Measurements from ENCODE around the gene HTR3D.
"Not testable (repeated sequence)": the region's sequence is repeated elsewhere in the genome, so short reads cannot be mapped to it uniquely, and the experiment has no call there.

Gene HTR3D, protein sequence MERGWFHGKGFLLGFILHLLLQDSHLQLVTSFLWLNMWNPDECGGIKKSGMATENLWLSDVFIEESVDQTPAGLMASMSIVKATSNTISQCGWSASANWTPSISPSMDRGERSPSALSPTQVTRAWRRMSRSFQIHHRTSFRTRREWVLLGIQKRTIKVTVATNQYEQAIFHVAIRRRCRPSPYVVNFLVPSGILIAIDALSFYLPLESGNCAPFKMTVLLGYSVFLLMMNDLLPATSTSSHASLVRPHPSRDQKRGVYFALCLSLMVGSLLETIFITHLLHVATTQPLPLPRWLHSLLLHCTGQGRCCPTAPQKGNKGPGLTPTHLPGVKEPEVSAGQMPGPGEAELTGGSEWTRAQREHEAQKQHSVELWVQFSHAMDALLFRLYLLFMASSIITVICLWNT

DNA sequence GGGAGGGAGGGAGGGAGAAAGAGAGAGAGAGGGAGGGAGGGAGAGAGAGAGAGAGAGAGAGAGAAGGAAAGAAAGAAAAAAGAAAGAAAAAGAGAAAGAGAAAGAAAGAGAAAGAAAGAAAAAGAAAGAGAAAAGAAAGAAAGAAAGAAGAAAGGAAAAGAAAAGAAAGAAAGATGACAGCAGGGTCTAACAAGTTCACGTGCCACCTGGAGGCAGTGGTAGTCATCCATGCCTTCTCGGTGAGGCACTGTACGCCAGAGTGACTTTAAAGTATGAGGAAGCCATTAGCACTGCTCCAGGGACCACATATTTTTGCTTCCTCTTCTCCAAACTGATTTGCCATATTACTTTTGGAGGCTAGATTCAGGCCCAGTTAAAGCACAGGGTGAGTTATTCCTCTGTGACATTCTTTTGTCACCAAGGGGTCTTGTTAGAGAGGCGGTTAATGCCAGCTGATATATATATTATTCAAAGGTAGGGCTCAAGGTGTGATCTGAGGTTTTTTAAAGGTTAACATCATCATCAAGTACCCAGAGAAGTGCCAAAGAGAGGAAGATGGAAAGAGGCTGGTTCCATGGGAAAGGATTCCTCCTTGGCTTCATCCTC, at the start of gene HTR3D:
HTR3D (plus strand) TSS at position 556 of the 606 bp plus-strand sequence; CDS start at position 556, 0 bp downstream.
- no peak for DNase-seq (ENCODE audit: low read depth)

DNA sequence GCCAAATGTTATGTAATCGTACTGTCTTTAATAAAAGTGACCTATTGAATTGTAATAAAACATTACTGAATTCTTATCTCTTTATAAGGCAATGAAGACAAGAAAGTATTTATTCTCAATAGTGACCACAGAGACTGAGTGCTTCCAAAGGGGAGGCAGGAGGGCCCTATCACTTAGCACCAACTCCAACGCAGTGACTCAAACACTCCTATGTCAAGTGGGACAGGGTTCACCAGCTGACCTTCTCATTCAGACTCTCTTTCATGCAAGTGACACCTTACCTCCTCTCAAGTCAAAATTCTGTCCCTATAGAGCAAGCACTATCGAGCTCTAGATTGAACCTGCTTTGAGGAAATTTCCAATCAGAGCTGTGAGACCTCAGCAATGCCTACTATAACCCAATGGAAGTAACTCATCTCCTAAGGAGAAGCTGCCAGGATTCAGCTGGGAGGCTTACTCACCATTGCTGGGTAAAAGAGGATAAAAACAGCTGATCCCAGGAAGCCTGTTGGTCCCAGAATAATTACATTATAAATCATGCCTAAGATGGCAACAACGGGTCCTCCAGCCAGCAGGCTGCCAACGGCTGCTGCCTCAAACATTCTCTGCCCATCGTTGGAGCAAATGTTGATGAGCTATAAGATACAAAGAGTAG, 49.4 kb upstream of the HTR3D start:
- peak; percentile 72 for DNase-seq (ENCODE audit: low read depth)

DNA sequence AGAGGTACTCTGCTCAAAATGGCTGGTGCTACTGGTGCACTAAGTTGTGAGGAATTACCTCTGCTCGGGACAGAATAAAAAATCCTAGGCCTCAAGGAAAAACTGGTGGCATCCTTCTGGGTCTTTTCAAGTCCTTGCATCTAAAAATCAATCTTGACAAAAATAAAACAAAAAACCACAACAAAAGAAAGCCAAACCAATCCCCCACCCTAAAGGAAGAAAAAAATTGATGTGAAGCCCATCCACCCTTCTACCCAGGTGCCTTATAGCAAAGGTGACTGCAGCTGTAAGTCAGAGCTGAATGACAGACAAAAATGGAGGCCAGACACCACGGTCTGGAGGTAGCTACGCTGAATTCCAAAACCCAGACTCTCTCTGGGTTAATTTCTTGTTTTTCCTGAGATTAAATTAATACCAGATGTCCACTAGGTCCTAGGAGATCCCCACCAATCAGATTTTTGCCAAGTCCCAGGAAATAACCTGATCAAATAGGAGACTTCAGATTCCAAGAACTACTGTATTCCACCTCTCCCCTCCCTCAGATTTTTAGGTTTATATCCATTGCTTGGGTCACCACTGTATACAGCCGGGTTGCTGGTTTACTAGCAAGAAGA, 47.3 kb upstream of the HTR3D start:
- DNase-seq (ENCODE audit: low read depth): no peak

DNA sequence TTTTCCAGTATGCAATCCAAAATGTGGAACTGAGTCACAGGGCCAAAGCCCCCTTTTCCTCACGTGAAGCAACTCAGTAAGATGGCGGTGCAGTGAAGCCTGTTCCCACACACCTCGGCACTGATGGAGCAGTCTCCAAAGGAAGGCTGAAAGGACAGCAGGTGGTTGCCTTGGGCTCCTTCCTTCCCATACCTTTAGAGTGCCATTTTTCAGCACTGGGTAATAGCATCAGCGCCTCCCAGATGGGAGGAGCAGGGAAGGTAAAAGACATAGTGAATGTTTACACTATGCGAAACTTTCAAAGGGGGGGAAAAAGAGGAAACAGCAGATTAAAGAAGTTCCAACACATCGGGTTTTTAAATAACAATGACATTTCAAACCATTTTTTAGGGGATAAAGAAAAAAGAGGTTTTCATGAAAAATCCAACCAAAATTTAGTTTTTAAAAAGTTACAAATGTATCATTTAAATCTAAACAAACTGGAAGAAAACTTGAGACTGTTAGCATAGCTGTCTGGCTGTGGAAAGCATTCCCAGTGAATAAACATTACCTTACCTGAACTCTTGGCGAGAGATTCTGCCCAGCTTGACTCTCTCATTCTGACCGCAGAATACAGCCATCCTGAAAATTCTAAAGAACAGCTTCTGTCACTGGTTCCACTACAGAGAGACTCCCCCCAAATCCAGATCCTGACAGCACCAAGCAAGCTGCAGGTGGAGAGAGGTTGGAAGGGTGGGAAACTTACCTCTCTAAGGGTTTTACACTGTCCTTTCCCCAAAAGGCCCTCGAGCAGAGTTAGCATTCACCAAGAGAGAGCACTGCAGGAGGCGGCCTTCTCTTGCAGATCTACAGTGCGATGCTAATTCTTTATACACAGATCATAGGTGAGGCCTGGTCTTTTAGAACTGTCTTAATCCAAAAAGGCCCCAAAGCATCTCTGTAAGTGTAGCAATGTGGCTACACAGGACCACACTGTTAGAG, 46.5 kb upstream of the HTR3D start:
- no peak for DNase-seq (ENCODE audit: low read depth)

DNA sequence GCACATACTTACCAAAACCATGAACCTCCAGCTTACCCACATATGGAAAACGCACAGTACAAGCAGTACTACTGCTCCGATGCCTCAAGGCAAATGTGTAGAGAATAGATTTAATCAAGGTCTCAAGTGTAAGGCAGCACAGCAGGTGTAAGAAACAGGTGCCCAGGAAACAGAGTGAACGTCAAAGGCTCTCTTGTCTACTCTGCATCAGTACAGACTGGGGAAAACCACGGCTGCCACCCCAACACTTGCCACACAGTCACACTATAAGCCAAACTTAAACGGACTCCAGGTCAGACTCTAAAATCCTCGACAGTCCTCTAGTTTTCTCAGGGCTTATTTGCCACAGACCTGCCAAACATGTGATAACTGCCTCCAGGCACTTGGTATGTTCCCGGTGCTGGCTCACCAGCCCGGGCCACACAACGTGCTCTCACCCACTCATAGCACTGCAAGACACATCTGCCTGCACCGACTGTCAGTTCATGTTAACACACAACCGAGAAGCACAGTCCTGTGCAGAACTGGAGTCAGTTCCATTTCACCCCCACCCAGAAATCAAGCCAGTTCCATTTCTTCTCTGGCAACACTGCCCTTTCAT, 44.4 kb upstream of the HTR3D start:
- no peak for DNase-seq (ENCODE audit: low read depth)

DNA sequence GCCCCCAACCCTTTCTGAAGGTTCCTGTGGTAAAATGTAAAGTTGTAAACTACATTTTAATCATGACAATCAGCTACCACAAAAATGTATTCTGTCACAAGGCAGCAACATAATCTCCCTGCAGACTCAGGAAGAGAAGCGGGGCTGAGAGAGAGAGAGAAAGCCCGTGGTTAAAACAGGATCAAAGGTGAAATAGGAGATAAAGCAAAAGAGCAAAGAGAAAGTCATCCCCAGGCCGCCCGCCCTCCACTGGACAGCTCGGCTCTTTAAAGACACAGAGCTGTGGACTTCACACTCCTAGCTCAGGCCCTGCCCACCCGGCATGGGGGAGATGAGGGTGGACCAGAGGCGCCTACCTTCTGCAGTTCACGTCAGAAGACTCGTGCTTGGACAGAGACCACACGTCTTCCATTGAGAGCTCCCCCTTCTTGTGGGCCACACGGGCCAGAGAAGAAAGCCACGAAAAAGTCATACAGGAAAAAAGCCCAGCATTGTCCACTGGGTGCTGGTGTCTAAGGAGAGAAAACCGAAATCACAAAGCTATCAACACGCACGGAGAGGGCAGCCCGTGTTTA, 43.2 kb upstream of the HTR3D start:
- peak; percentile 98 for DNase-seq (ENCODE audit: low read depth)

DNA sequence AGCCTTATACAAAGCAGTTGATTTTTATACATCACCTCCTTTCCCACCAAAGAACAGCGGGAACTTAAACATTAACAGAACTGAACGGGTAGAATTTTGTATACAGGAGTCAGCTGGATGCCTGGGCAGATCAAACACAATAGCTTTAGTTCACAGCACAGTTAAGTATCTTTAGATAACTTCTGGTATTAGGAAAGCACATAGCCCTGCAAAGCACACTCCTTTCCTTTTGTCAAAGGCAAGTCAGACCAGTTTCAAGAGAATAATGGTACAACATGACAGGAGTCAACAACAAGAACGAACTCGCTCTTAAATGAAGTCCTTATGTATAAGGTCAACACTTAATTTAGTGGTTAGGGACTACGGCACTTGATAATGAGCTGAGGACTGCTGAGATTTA, 40.1 kb upstream of the HTR3D start:
- DNase-seq (ENCODE audit: low read depth): no peak

DNA sequence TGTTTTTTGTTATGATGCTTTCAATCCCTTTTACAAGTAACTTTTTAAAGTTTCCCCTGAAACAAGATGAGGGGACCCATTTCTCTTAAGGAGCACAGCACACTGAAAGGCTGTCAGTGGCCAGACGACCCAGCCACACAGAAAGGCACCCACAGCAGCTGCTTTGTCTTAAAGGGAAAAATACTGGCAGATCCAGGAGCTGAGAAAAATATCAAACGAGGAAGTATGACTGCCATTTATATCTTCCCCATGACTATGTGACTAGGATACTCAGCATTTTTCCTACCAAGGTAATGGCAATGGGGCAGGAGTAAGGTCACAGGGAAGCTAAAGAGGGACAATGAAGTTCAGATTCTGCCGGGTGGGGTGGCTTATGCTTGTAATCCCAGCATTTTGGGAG, 29.8 kb upstream of the HTR3D start:
- no peak for DNase-seq (ENCODE audit: low read depth)

DNA sequence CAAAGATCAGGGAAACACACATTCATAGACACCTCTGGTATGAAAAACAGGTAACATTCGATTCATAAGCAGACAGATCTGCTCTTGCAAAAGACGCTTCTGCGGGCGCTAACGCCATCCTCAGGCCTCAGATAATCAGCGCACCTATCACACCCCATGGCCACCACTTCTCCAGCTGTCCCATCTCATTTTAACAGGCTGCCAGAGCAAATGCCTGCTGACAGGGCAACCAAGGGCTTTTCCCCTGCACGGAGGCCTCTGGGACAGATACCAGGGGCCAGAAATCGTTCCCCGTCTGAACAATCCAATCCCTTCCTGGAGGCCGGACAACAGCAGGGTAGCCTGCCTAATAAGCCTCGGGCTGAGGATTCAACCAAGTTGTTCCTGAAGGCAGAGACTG, 29.1 kb upstream of the HTR3D start:
- DNase-seq (ENCODE audit: low read depth): no peak

DNA sequence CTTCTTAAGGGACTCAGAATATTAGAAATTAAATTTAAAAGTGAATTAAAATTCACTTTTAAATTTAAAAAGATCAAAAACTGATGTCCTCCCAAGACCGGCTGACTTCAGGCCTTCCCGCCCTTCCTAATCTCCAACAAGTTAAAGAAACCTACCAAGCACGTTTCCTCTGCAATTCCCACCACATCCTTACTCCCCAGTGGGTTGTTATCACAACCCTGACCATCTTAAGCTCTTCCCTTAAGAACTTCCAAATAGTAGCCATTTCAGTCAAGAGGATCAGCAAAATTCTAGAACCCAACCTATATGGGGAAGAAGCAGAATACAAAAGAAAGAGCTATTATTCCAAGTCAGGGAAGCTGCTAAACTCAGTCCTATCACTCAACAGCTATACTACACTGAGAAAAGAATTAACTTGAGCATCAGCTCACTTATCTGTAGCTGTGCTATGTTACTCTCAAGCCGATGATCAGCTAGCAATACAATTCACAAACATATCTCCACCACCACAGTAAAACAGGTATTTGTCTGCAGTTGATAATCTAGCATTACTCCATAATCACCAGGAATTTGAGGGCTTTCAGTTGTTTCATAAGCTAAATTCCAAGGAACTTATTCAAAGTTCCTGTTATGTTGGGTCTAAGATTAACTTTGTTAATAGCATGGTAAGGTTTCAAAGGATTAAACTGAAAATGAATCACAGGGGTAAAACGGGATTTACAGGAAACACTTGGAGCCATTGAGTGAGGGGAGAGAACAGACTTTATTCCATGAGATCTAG, 28.2 kb upstream of the HTR3D start:
- peak; percentile 97 for DNase-seq (ENCODE audit: low read depth)

DNA sequence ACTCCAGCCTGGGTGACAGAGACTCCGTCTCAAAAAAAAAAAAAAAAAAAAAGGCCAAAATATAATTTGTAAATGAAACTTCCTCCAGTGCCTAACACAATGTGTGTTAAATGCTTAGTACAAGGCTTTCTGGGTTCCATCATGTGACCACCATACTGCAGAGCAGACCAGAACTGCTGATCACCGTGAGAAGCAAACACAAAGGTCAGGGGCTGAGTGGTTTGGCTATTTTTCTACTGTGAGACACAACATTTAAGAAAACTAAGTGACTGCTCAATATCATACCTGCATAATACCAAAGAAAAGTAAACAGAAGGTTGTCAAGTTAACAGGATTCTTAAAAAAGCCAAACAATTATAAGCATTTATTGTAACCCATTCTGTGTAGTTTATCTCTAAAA, 27.1 kb upstream of the HTR3D start:
- DNase-seq (ENCODE audit: low read depth): peak; percentile 57

DNA sequence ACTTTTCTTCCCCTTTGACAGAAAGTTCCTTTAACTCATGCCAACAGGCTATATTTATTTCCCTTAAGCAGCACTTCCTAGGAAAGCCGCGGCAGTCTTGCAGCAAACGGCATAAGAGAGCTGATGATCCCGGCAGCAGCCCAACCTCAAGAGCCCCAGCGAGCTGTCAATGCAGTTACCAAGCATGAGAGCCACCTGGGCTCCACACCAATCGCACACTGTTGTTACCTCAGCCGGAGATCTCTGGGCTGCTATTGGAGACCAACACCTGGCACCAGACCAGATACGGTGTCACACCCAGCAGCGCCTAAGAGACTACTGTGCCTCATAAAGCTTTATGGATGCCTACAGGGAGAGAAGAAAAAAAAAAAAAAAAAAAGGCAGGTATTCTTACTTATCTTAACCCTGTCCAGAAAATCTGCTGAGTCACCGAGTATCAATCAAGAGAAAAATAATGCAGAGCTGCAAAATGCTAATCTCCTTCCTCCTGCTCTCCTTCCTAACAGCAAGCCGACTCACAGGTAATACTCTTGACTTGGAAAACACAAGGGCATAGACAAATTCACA, 25.5 kb upstream of the HTR3D start:
- DNase-seq (ENCODE audit: low read depth): peak; percentile 58

DNA sequence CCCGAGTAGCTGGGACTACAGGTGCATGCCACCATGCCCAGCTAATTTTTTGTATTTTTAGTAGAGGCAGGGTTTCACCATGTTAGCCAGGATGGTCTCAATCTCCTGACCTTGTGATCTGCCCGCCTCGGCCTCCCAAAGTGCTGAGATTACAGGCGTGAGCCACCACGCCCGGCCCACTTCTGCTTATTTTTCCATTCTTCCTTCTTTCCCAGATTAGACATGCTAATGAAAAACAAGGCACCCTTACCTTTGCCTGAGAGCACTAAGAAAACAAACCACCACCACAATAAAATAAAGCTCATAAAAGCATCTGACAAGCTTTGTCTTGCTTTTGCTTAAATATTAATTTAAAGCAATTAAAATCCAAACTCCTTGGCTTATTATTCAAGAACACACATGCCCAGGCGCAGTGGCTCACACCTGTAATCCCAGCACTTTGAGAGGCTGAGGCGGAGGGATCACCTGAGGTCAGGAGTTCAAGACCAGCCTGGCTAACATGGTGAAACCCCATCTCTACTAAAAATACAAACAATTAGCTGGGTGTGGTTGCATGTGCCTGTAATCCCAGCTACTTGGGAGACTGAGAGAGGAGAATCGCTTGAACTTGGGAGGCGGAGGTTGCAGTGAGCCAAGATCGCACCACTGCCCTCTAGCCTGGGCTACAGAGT, 24.3 kb upstream of the HTR3D start:
- DNase-seq (ENCODE audit: low read depth): not testable (repeated sequence)

DNA sequence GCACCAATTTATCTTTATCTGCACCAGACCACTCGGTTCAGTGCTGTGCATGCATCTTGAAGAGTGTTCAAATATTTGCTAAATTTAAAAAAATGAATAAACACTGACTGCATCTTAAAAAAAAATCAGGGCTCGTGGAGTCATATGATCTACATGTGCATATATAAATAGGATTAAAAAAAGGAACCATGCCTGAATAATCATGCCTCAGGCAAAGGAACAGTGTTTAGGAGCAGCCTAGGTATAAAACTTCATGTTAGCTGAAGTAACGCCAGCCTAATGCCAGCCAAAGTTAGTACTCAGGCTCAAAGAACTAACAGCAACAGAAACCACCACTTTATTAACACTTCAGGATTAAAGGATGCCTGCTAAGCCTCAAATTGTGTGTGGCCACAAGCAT, 23.4 kb upstream of the HTR3D start:
- no peak for DNase-seq (ENCODE audit: low read depth)

DNA sequence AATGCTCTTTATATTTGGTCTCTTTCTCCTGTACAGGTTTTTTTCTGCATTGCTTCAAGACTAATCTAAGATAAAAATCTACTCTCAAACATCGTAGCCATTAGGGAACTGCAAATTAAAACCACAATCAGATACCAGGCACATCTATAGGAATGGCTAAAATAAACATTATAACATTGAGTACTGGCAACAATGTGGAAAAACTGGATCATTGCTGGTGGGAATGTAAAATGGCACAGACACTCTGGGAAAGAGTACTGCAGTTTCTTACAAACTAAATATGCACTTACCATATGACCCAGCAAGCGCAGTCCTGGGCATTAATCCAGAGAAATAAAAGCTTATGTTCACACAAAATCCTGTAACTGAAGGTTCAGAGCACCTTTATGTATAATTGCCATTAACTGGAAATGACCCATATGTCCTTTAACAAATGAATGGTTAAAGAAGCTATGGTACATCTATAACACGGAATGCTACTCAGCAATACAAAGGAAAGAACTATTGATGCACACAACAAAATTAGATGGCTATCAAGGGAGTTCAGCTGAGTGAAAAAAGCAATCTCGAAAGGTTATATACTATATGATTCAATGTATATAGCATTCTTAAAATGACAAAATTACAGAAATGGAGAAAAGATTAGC, 20.2 kb upstream of the HTR3D start:
- no peak for DNase-seq (ENCODE audit: low read depth)

DNA sequence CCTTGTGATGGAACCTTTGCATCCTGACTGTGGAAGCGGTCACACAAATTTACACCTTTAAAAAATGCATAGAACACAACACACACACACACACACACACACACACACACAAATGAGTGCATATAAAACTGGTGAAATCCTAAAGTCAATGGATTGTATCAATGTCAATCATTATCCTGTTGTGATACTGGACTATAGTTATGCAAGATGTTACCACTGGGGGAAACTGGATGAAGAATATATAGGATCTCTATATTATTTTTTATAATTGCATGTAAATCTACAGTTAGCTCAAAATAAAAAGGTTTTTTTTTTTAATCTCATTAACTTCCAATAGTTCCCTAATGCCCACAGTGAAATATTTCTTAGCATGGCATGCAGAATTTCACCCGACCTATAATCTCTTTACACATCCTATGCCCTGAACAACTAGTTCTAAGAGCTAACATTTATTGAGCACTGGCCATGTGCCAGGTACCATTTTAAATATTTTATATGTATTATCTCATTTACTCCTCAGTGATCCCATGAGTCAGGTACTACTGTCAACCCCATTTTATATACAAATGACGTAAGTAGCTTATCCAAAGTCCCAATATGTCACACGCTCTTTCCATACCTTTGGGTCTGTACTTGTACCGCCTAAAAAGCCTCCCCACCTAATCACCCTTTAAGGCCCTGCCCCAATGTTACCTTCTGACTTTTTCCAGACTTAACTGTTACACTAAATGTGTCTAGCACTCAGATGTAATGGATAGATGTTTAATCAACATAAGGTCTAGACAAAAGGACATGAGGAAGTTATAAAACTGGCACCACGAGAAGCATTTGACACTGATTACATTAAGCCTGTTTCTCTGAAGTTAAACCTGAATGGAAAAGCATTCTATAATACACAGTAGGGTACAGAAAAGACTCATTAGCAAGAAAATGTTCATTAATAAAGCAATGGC, 19.3 kb upstream of the HTR3D start:
- DNase-seq (ENCODE audit: low read depth): no peak

DNA sequence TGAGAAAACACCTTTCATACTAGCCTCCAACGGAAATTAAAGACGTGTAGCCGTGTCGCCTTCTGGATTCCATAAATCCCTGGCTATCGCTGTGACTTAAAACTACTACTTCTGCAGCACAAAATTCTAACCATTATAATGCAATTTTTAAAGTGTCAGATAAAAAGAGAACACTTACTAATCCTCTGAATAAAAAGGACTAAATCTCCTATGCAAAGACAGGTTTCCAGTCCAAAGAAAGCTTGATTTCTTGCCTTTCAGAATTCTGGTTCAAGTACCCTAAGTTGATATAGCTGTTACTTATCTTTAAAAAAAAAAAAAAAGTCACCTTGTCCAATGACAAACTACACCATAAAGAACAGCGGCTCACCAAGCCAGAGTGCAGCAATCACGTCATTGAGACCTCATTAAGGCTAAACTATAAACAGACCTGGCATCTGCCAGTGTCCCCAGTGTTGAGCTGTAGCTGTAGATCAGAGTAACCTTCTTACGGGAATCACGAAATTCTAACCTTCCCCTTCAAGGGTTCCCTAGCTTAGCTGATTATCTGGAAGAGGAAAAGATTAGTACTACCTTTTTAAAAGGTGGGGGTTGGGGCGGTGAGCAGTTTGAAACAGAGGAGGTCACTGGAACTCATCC, 16.0 kb upstream of the HTR3D start:
- no peak for DNase-seq (ENCODE audit: low read depth)
